Brain pericyte (primary cell): Measurements from ENCODE around the gene TRIP11.

Experiments
- DNase-seq: peaks from one replicate; pipeline ENCODE4 v3.0.0-alpha.2; 2012; ENCODE audit warnings: low read depth, low spot score

TRIP11 gene

DNA sequence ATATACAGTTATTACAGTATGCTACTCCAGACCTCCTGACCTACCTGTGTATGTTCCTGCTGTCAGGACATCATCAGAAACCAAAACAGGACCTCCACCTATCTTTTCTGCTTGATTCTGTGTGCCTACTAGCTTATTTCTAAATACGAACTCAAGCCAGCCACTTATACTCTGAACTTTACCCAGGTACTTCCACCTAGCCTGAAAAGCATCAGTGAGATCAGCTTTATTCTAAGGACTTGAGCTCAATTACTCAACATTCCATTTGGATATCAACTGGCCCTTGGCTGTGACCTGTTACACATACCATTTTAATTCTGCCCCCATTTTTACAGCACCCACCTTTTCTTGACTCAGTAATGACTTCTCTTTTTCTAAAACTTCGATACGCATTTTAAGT is 29.2 kb downstream of the TRIP11 start:
- no peak for DNase-seq

DNA sequence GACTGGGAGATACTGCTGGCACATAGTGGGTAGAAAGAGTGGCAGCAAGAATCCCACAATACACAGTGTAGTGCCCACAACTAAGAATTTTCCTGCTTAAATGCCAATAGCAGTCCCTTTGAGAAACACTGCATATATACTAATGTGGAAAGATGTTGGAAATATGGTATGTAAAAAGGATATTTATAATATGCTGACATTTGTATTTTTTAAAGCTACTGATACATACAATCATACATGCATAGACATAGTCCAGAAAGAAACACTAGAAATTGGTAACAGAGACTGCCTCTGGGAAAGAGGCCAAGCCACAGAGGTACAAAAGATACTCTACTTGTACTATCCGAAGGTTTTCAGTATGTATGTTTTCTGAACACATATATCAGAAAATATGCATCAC is 30.3 kb downstream of the TRIP11 start:
- DNase-seq, result no peak

DNA sequence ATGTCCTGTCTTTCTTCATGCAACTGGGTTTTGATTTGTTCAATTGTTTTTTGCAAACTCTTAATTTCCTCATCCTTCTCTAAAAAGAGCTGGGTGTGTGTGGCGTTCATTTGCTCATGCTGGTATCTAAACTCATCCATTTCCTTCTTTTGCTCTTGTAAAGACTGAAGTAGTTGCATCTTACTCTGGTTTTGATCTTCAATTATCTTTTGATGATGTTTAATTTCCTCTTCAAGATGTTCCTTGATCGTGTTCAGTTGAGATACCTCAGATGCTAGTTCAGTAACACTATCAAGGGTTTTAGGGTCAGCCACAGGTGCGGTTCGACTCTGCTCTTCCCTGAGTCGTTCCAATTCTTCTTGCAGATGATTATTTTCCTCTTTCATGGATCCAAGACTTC is 34.8 kb downstream of the TRIP11 start:
- no peak for DNase-seq

DNA sequence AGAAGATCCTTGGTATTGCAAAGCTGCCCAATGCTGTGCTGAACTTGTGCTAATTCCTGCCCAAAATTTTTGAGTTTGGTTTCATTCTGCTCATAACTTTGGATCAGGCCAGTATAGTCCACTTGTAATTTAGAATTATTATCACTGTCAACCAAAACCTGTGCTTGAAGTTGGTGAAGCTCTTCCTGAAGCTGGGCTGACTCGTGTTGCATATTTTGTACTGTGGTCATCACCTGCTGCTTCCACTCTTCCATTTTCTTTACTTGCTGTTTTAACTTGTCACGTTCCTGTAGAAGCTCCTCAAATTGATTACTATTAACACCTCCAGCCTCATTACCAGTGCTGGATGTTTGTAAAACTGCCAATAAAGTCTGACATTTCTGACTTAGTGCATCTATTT is 35.8 kb downstream of the TRIP11 start:
- no peak for DNase-seq

DNA sequence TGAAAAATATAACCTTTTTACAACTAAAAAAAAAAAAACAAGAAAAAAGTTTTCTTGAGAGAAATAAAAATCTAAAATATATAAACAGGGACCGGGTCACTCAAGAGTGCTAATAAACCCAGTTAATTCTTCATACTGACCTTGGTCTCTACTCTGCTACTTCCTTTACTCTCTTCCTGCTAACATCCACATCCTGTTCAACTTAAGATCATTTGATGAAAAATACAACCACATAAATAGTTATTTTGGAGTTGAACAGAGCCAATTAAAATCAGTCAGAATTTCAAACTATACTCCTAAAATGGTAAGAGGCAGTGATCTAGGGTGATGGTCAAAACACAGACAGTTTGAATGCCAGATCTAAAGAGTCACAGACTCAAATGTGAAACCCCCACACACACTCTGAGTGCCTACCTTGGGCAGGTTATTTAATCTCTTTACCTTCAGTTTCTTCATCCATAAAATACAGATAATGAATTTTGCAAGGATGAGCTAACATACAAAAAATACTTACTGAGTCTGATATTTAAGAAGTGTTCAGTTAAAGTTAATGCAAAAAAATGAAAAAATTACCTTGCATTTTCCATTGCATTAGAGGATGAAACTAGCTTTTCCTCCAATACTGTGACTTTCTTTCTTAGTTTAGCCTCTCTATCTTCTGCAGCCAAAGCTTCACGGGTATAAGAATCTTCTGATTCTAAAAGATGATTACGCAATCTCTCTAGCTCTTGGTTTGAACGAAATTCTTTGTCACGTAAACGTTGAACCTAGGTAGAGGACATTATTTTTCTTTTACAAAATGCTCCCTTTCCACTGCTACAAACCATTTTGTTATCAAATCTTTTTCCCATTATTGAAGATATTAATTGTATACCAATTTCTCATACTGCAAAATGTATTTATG is 40.9 kb downstream of the TRIP11 start:
- no peak for DNase-seq

DNA sequence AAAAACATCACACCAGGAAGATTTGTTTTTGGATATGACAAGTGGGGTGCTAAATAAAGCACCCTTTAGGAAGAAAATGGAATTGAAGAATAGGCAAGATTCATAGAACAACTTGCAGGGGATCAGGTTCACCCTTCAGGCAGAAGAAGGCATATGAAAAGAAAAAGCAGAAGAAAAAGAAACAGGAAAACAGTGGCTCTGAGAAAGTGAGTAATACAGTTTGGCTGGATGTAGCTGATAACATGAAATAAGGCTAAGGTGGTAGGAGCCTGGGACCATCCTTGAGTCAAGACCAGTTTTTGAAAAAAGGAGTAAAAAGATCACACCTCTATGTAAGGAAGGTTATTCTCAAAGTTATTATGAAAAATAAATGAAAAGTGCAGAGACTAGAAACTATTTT is 42.4 kb downstream of the TRIP11 start:
- DNase-seq, result no peak

DNA sequence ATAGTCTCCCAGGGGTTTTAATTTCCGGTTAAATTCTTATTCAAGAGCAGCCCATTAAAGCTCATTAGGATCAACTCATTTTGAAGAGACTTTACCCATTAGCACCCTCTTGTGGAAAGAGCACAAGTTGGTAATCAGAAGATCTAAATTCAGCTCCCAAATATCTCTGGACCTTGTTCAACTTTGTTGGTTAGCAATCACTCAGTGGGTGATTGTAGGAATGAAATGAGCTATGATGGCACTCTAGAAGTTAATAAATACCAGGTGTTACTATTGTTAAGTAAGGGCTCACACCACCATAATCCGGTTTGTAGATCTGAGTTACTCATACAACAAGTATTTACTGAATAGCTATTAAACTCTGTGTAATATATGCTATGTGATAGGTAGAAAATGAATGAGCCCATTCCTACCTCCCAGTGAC is 42.9 kb downstream of the TRIP11 start:
- DNase-seq, result no peak

DNA sequence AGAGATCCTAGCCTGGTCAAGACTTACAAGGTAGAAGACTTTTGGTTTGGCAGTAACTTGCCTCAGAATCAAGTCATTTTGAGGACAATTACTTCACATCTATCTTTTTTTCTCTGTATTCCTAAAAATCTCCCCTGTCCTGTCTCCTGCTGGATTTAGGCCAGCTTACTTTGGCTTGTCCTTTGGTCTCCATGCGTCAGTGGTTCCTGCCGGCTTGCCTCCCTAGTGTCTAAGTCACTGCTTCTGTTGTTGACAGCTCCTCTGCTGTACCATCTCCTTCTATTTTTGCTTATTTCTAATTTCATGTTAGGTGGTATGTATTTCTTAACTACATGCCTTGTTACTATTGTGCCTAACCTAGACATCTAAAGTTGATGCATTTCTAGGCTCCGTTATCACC is 52.7 kb downstream of the TRIP11 start:
- DNase-seq, result no peak

DNA sequence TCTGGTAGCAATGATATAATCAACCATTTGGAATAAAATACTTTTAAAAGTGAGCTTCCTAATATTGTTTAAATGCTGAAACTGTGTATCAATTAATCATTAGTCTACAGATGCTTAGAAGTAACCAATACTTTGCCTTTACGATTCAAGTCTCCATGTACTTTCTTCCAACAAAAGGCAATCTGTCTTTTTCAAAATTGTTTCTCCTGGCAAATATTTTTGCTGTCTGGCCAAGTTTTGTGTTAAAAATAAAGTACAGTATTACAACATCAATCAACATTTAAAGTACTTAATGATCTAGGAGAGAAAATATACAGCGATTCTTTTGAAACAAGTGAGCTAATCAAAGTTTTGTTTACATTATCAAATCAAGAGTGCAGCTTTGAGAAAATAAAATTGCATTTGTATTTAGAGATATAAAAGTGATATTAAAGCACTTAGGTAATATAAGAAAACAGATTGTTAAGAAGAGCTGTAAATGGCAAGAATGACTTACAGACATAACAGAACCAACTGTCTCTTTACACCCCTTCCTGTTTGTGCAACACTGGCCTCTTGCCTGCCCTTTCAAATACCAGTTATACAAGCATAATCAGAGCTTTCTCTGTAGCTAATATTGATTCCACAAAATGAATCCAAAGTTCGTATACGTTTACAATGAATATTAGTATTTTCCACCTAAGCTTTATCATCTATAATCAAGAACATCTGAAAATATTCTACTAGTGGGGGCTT is 54.2 kb downstream of the TRIP11 start:
- no peak for DNase-seq

DNA sequence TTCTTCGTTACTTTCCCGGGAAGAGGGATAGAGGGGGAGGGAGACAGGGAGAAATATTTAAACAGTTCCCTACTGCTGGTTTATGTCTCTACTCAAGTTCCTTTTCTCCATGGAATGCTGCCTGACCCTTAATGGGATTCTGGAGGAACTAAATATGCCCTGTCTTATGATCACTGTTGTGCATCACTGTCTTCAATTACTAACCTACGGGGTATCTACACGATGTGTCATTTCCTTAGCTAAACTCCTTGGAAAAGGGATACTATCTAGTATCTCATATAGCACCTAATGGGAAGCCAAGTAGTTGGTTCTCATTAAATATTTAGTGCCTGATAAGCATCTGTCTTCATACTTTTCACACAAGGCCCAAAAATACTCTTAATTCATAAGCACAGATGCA is 54.9 kb downstream of the TRIP11 start:
- DNase-seq, result no peak

DNA sequence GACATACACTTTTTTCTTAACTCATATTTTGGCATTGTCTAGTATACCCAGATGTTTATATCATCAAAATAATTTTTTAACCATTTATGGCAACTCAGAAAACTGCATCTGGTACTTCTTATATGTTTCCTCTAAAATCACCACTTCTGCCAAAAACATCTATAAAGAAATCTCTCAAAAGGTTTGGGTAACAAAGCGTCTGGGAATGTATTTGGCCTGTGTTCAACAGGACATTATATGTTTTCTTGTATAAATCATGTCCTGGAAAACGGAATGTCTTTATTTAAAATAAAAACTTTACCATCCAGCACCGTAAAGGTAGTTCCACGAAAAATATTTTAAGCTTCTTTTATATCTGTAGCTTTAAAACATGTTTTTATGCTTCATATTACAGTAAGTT is 56.3 kb downstream of the TRIP11 start:
- DNase-seq, result no peak

DNA sequence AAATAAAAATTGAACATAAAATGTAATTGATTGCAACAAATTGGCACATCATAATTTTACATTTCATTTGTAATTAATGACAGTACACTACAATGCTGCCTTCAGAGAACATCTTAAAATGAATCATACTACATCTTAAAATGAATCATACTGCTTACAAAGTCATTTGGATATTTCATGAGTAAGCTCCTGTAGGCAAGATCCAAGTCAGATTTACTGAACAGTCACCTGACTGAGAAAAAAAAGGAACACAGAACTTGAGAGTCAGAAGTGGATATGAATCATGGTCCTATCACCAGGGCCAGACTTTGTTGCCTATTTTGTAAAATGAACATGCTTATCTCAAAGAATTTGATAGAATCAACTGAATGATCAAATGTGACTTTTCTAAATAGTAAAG is 59.7 kb downstream of the TRIP11 start:
- DNase-seq, result peak; percentile 21

DNA sequence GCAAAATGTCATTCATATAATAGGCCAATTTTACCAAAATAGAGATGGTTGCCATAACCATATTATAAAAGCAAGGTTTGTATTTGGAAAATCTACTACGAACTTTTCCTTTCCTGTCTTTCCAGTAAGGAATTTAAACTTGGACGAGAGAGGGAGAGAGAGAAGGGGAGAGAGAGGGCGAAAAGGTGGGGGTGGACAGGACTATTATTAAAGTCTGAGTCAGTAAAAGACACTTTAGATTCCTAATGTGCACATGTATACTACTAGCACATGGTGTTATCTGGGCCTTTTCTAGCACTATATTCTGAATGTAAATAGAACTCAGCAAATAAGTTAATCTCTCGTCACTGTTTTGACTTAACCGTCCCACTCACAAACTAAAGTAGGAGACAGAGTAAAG is 62.0 kb downstream of the TRIP11 start:
- no peak for DNase-seq

DNA sequence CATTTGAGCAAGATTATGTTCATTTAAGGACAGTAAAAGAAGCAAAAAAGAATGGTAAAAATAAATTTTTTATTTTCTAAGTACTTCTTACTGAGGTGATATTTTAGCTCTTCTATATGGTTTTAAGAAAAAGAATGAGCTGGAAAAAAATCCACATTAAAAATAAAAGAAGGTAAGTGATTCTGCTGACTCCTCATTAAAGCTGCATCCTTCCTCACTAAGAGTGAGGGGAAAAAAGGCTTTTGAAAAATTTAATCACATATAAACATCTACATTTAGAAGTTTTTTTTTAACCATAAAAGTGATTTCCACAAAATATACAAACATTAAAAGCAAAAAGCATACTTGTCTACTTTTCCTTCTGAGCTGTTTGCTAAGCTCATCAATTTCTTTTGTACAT is 64.1 kb downstream of the TRIP11 start:
- no peak for DNase-seq

DNA sequence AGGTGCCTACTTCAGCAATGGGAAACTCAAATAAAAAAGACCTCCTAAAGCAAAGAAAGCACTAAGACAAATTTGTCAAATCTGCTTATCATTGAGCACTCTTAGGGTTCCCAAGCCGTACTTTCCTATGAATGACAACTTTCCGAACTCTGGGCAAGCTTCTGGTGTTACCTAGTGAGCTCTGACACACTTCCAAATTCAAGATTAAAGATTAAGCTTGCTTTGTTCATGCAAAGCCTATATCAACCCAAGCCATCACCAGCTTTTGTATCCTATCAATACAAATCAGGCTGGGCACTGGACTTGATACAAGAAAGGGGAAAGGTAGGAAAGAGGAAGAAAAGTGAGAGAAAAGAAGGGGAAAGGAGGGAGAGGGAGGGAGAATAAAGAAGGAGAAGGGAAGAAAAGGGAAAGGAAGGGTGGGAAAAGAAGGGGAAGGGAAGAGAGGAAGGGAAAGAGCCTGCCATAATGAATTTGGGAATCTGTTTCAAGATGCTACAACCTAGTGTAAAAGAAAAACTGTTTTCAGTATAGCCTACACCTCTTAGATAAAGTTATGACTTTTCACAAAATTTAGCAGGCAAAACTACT is 68.6 kb downstream of the TRIP11 start:
- no peak for DNase-seq

DNA sequence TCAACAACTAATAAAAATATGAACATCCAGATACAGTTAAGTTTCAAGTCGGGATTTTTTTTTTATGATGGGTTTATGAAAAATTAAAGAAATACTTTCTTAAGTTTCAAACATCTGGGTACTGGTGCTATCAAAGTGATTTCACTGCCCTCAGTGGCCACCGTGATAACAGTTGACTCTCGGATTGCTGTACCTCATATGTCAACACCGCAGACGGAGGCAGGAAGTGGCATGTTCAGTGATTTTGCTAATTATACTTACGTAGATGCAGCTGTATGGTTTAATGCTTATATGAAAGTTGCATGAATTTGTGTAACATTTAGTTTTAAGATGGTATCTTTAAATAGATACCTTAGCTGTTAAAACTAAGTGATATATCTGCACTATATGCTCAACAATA is 71.6 kb downstream of the TRIP11 start:
- no peak for DNase-seq

DNA sequence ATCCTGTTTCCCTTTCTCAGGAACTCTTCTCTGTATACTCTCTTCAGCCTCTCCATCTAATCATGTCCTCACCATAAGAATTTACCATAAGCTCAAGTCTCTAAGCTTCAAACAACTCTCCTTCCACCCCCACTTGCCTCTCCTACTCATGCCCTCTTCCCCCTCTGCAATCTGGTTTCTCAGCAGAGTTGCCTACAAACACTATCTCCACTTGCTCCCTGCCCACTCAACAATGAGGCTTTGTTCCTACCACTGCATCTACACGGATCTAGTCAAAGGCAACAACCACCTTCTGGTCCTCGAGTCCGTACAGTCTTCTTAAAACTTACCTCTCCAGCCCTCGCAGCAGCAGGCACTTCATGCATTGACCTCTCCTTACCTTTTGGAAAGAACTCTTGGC is 75.1 kb downstream of the TRIP11 start:
- DNase-seq, result no peak

DNA sequence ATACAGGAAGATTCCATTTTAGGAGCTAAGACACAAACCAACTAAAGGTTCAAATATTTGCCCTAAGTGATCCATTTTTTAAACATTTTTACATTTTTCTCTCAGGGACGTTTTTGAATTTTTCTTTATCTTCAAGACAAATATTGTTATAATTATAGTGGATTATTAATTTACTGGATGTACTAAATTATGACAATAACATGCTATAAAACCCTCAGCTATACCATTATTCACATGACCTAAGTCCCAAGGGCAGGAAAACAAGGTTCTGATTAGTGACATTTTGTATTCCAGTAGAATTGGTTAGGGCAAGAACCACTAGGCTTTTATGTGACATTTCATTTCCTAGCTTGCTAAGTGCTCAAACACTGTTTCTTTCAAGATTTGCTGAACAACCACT is 75.8 kb downstream of the TRIP11 start:
- no peak for DNase-seq

DNA sequence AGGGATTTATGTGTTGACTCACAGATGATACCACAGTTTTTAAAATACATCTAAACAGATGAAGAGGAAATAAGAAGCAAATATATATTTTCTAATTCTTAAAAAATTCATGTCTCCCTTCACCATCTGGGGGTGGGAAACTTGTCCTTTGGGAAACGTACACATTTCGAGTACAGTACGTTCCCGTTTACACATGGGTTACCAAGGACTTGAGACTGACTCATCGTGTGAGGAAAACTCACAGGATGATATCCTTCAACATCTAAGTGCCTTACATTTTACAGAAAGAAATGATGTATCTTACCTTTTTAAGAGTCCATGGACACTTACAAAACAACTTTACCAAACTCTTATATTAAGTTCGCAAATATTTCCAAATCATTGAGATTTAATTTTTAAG is 76.4 kb downstream of the TRIP11 start:
- DNase-seq, result no peak

DNA sequence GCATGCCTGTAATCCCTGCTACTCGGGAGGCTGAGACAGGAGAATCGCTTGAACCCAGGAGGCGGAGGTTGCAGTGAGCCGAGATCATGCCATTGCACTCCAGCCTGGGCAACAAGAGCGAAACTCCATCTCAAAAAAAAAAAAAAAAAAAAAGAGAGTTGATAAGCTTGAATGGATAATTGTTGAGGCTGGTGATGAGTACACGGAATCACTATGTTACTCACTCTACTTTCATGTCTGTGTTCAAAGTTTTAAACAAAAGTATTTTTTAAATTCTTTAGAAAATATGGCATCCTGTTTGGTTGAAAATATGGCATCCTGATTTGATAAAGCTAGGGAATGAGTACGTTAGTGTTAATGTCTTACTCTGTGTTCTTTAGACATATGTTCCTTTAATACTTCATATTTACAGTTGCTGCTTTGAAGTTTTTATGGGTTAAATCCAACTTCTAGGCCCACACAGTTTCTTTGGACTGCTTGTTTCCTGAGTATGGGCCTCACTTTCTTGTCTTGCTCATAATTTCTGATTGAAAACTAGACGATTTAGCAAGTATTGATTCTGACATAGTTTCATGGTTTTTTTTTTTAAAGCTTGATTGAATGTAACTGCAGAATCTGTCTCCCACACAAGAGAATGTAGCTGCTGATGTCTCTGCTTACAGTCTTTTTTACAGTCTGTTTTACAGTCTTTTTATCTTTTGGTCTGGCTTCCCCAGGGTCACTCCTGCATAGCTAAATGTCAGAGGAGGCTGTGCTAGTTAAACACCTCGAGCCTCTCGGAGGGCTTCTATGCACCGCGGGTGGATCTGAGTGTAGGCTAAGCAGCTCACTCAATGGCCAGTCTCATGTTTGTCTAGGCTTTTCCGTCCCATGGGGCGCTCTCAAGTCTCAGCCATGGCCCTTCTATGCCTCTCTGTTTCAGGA is 78.3 kb downstream of the TRIP11 start:
- no peak for DNase-seq

DNA sequence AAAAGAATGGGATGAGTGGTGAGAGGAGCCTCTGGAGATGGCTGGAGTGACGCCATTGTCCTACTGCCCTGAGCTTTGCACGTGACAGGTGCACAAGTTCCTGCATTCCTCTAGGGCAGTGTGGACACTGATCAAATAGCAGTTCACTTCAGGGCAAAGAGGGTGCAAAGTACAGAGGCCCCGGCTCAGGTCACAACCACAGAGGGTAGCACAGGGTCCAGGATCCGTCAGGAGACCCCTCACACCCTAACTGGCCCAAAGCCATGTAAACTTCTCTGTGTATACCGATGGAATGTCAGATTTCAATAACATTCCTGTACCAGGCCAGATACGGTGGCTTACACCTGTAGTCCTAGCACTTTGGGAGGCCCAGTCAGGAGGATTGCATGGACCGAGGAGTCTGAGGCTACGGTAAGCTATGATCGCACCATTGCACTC is 82.0 kb downstream of the TRIP11 start:
- no peak for DNase-seq

DNA sequence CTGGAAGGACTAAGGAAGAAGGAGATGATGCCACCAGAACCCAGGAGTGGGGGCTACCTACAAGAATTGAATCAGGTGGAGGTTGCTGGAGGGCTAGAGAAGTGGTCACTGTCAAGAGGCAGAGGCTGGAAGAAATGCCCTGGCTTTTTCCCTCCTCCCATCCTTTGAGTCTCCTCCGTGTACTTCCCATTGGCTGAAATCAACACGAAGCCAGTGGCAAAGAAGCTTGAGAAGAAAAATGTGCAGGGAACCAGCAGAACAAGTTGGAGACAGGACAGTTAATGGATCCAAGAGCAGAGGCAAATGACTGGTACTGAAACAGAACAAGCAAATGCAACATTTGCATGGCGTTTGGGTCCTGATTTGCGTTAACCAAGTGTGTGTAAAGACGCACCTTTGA is 83.2 kb downstream of the TRIP11 start:
- no peak for DNase-seq
